GM23338 (cell line): ENCODE results near the gene STAC.

Experiments
- CREB1 ChIP-seq: fragments of 250-450 bp; sonication (Bioruptor Pico); IDR thresholded peaks from 2 replicates; pipeline ENCODE4 v1.5.0; 2020; ENCODE audit warnings: low read depth, mild to moderate bottlenecking, moderate library complexity
- EZH2 ChIP-seq: fragments of 200-600 bp; sonication (generic); IDR thresholded peaks from one replicate; pipeline ENCODE4 v1.8.0; 2017; ENCODE audit warnings: antibody characterized with exemption, mild to moderate bottlenecking, low read depth; ENCODE audit not compliant: unreplicated experiment
- EZH2phosphoT487 ChIP-seq: fragments of 200-600 bp; sonication (generic); IDR thresholded peaks from one replicate; pipeline ENCODE4 v1.8.1; 2018; ENCODE audit warnings: antibody characterized with exemption; ENCODE audit not compliant: unreplicated experiment
- JUNB ChIP-seq: IDR thresholded peaks from one replicate; pipeline ENCODE4 v1.6.1; 2016; ENCODE audit warnings: antibody characterized with exemption; ENCODE audit not compliant: unreplicated experiment
- NANOG ChIP-seq: IDR thresholded peaks from 2 replicates; pipeline ENCODE4 v1.6.1; 2016; ENCODE audit warnings: antibody characterized with exemption, borderline replicate concordance
- POLR2AphosphoS5 ChIP-seq: IDR thresholded peaks from 2 replicates; pipeline ENCODE4 v1.6.1; 2016; ENCODE audit warnings: antibody characterized with exemption, low read depth
- ZNF114 ChIP-seq: fragments of 250-450 bp; sonication (Bioruptor Pico); IDR thresholded peaks from 2 replicates; pipeline ENCODE4 v1.5.0; 2020; ENCODE audit warnings: mild to moderate bottlenecking, moderate library complexity
- ZNF331 ChIP-seq: fragments of 250-450 bp; sonication (Bioruptor Pico); IDR thresholded peaks from 2 replicates; pipeline ENCODE4 v1.5.0; 2020; ENCODE audit warnings: low read depth, mild to moderate bottlenecking, moderate library complexity
- TF ChIP-seq, protein P1 (sequence below), 2 experiments: fragments of 200-600 bp in 1 of 2; sonication (generic) in 1 of 2; conservative IDR thresholded peaks; 2 replicates each; pipeline versions ENCODE4 v1.5.1 to v1.6.1; 2016 to 2017; ENCODE audit warnings: antibody characterized with exemption in 2 of 2, low read depth in 2 of 2, mild to moderate bottlenecking in 2 of 2, moderate library complexity in 1 of 2
- TF ChIP-seq, protein P2 (sequence below): IDR thresholded peaks from one replicate; pipeline ENCODE4 v1.6.1; 2018; ENCODE audit warnings: antibody characterized with exemption; ENCODE audit not compliant: unreplicated experiment
- TF ChIP-seq, protein P3 (sequence below): IDR thresholded peaks from 2 replicates; pipeline ENCODE4 v1.6.1; 2016; ENCODE audit warnings: antibody characterized with exemption

DNA sequence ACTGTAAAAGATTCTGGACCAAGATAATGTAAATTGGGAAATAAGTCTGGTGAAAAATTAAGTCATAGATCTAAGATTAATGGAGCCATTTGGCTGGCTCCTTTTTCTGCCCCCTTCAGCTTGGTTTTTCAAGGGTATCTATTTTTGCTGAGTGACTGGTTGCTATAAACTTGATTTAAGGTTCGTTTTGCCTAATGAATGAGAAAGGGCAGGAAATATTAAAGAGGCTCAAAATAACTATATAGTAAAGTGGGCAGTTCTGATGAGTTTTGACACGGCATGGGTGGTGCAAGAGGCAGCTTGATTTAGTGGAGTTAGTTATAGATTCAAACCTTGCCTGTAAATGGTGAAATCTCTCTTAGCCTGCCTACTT, 140.7 kb downstream of the STAC start:
- TF ChIP-seq JUNB (no peak), EZH2 (no peak), POLR2AphosphoS5 (no peak), ZNF331 (CRISPR knock-in tag) (no peak), EZH2phosphoT487 (no peak), CREB1 (CRISPR knock-in tag) (no peak), NANOG (no peak), ZNF114 (CRISPR knock-in tag) (no peak)
- TF ChIP-seq, protein P1, sequence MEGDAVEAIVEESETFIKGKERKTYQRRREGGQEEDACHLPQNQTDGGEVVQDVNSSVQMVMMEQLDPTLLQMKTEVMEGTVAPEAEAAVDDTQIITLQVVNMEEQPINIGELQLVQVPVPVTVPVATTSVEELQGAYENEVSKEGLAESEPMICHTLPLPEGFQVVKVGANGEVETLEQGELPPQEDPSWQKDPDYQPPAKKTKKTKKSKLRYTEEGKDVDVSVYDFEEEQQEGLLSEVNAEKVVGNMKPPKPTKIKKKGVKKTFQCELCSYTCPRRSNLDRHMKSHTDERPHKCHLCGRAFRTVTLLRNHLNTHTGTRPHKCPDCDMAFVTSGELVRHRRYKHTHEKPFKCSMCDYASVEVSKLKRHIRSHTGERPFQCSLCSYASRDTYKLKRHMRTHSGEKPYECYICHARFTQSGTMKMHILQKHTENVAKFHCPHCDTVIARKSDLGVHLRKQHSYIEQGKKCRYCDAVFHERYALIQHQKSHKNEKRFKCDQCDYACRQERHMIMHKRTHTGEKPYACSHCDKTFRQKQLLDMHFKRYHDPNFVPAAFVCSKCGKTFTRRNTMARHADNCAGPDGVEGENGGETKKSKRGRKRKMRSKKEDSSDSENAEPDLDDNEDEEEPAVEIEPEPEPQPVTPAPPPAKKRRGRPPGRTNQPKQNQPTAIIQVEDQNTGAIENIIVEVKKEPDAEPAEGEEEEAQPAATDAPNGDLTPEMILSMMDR (conservative IDR thresholded peaks at IDR 0.05; ENCODE audit: low read depth in 2 of 2): no peak
- TF ChIP-seq, protein P2, sequence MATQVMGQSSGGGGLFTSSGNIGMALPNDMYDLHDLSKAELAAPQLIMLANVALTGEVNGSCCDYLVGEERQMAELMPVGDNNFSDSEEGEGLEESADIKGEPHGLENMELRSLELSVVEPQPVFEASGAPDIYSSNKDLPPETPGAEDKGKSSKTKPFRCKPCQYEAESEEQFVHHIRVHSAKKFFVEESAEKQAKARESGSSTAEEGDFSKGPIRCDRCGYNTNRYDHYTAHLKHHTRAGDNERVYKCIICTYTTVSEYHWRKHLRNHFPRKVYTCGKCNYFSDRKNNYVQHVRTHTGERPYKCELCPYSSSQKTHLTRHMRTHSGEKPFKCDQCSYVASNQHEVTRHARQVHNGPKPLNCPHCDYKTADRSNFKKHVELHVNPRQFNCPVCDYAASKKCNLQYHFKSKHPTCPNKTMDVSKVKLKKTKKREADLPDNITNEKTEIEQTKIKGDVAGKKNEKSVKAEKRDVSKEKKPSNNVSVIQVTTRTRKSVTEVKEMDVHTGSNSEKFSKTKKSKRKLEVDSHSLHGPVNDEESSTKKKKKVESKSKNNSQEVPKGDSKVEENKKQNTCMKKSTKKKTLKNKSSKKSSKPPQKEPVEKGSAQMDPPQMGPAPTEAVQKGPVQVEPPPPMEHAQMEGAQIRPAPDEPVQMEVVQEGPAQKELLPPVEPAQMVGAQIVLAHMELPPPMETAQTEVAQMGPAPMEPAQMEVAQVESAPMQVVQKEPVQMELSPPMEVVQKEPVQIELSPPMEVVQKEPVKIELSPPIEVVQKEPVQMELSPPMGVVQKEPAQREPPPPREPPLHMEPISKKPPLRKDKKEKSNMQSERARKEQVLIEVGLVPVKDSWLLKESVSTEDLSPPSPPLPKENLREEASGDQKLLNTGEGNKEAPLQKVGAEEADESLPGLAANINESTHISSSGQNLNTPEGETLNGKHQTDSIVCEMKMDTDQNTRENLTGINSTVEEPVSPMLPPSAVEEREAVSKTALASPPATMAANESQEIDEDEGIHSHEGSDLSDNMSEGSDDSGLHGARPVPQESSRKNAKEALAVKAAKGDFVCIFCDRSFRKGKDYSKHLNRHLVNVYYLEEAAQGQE: no peak
- TF ChIP-seq, protein P3, sequence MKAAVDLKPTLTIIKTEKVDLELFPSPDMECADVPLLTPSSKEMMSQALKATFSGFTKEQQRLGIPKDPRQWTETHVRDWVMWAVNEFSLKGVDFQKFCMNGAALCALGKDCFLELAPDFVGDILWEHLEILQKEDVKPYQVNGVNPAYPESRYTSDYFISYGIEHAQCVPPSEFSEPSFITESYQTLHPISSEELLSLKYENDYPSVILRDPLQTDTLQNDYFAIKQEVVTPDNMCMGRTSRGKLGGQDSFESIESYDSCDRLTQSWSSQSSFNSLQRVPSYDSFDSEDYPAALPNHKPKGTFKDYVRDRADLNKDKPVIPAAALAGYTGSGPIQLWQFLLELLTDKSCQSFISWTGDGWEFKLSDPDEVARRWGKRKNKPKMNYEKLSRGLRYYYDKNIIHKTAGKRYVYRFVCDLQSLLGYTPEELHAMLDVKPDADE: no peak
